GM12892 (cell line): ENCODE data around the gene TSPAN12.

Experiments used
- DNase-seq: peaks from one replicate; pipeline ENCODE4 v3.0.0; 2011; ENCODE audit not compliant: insufficient read length
- FAIRE-seq: peaks from 2 replicates; lab custom pipeline; 2011; peaks lifted over from hg19 to GRCh38; lab: Jason Lieb, UNC
- POLR2A ChIP-seq: IDR thresholded peaks from 2 replicates; pipeline ENCODE4 v1.6.1; 2011; ENCODE audit warnings: low read depth, low read length, control low read depth
- POLR2AphosphoS5 ChIP-seq: IDR thresholded peaks from 2 replicates; pipeline ENCODE4 v1.6.1; 2011; ENCODE audit warnings: low read depth, low read length, control low read depth
- TAF1 ChIP-seq: IDR thresholded peaks from 2 replicates; pipeline ENCODE4 v1.6.1; 2011; ENCODE audit warnings: low read depth, mild to moderate bottlenecking, control low read depth, low read length, borderline replicate concordance

The TSPAN12 gene

DNA sequence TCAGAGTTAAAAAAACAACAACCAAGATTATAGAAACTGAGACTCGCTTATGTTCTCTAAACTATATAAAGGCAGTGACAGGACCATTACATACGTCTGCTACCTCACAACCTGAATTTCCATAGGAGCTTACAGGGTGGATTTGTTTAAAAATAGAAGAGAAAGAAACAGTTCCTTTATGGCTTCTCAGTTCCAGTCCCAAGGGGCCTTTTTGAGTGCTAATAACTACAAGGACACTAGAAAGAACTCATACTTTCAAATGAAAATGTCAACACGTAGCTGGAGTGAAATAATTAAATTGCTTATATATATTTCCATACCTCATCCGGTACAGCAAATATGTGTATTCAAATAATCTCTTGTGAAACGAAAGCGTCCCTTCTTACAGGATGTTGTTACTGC, 19.7 kb downstream of the TSPAN12 start:
- no peak for DNase-seq
- peak; percentile 83 for FAIRE-seq
- no peak for TF ChIP-seq POLR2AphosphoS5
- TF ChIP-seq TAF1, result no peak

GRCh38 chr7:120837599-120837998, 20.3 kb downstream of the TSPAN12 start:
- FAIRE-seq, result peak; percentile 61
- DNase-seq, result no peak
- TF ChIP-seq POLR2A (no peak), POLR2AphosphoS5 (no peak), TAF1 (no peak)

GRCh38 chr7:120836556-120837115, 21.3 kb downstream of the TSPAN12 start:
- TF ChIP-seq TAF1, result no peak
- TF ChIP-seq POLR2AphosphoS5, result no peak
- no peak for TF ChIP-seq POLR2A
- no peak for FAIRE-seq
- no peak for DNase-seq

GRCh38 chr7:120834726-120835125, 23.2 kb downstream of the TSPAN12 start:
- no peak for TF ChIP-seq POLR2AphosphoS5
- TF ChIP-seq TAF1, result no peak
- no peak for TF ChIP-seq POLR2A
- no peak for DNase-seq

GRCh38 chr7:120833546-120833945, 24.4 kb downstream of the TSPAN12 start:
- no peak for DNase-seq
- TF ChIP-seq POLR2A (no peak), POLR2AphosphoS5 (no peak), TAF1 (no peak)
- FAIRE-seq, result peak; percentile 61

More at GRCh38 chr7:120834726-120835125, 23.2 kb downstream of the TSPAN12 start:
- no peak for FAIRE-seq

- FAIRE-seq (peak; percentile 21), DNase-seq (no peak)
Measured at GRCh38 chr7:120832803-120833202, 25.1 kb downstream of the TSPAN12 start.

DNA sequence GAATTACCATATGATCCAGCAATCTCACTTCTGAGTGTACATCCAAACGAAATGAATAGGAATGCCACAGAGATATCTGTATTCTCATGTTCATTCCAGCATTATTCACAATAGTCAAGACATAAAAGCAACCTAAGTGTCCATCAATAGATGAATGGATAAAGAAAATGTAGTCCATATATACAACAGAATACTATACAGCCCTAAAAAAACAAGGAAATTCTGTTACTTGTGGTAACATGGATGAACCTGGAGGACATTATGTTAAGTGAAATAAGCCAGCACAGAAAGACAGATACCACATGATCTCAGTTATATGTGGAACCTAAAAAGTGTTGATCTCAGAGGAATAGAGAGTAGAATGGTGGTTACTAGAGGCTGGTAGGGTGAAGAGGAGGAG, 26.7 kb downstream of the TSPAN12 start:
- no peak for FAIRE-seq
- no peak for DNase-seq
- TF ChIP-seq POLR2A (no peak), POLR2AphosphoS5 (no peak), TAF1 (no peak)

More at GRCh38 chr7:120832803-120833202, 25.1 kb downstream of the TSPAN12 start:
- no peak for TF ChIP-seq POLR2A
- no peak for TF ChIP-seq POLR2AphosphoS5
- TF ChIP-seq TAF1, result no peak

DNA sequence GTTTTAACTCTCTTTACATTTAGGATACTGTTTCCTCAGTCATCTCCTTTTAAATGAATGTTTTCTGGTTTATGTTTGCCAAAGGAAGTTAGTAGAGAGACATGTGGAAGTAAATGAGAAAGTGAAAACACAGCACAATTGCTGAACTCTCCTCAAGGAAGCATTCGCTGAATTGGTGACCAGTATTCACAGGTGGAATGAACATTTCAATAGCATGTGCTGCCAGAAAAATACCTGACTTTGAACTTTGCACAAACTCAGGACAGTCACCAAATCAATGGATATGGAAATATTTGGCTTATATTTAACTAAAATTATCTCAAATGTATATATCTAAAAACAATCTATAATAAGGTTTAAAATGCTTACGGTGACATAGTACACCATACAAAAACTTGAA, 28.5 kb downstream of the TSPAN12 start:
- no peak for FAIRE-seq
- DNase-seq, result no peak
- no peak for TF ChIP-seq POLR2A
- TF ChIP-seq POLR2AphosphoS5, result no peak
- no peak for TF ChIP-seq TAF1

GRCh38 chr7:120828528-120828927, 29.4 kb downstream of the TSPAN12 start:
- no peak for FAIRE-seq
- TF ChIP-seq POLR2A (no peak), TAF1 (no peak), POLR2AphosphoS5 (no peak)
- DNase-seq, result no peak

GRCh38 chr7:120827371-120828118, 30.4 kb downstream of the TSPAN12 start:
- FAIRE-seq (no peak), DNase-seq (no peak)
- no peak for TF ChIP-seq TAF1
- no peak for TF ChIP-seq POLR2A
- no peak for TF ChIP-seq POLR2AphosphoS5

GRCh38 chr7:120825576-120825975, 32.4 kb downstream of the TSPAN12 start:
- FAIRE-seq (no peak), DNase-seq (no peak)
- TF ChIP-seq TAF1 (no peak), POLR2AphosphoS5 (no peak), POLR2A (no peak)

- DNase-seq, result no peak
- no peak for TF ChIP-seq POLR2AphosphoS5
- no peak for FAIRE-seq
Measured at GRCh38 chr7:120825152-120825551, 32.8 kb downstream of the TSPAN12 start.

DNA sequence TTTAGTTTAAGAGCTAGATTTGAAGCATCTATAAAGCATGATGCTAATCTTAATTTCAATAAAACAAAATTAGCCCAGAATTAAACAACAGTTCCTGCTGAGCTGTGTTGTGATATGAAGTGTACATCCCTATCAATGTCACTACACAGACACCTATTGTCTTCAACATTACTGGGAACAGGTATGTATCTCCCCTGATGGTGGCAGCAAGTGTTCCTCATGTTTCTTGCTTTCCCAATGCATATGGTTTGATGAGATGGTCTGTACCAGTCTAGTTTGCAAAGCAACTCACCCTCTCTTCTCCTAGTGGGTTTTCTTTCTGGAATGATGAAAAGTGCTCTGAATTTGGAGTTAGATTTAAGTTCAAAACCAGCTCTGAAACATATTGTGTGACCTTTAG, 38.1 kb downstream of the TSPAN12 start:
- FAIRE-seq (peak; percentile 69), DNase-seq (no peak)
- no peak for TF ChIP-seq POLR2A
- TF ChIP-seq POLR2AphosphoS5, result no peak
- TF ChIP-seq TAF1, result no peak
